HG03432 (cell line): Measurements from ENCODE around the gene TTI1.

ENCODE experiments used
- ATAC-seq: cut with Tn5 transposase; IDR thresholded peaks from one replicate; pipeline ENCODE4 v1.9.1; 2021; ENCODE audit warnings: mild to moderate bottlenecking, moderate library complexity; ENCODE audit not compliant: unreplicated experiment

The TTI1 gene

DNA sequence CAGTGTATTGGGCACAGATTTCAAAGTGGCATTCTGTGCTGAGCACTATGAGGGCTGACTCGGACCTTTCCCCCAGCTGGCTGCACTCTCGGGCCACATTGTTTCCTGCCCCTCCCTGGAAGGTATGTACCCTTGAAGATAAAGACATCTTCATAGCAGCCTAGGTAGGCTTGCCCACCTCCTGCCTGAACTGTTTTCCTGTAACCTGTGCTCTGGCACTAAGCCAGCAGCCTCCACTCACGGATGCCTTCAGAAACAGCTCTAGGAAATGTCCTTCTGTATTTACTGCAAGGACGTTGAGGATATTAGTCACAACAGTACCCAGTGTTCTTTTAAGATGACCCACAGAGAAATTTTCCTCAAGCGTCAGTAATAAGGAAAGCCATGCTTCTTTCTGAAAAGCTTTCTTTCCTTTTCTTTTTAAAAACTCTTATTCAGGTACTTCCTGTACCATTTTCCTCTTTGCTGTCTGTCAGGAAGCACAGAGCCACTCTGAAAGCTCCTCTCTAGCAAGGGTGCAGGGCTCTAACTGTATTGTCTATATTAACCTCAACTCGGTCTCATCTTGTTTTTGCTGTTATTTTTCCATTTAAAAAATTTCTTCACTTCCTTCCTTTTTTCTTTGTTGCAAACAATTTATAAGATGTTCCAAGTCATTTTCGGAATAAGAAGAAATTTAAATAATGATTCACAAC lies 43.5 kb downstream of the TTI1 start:
- ATAC-seq: no peak

DNA sequence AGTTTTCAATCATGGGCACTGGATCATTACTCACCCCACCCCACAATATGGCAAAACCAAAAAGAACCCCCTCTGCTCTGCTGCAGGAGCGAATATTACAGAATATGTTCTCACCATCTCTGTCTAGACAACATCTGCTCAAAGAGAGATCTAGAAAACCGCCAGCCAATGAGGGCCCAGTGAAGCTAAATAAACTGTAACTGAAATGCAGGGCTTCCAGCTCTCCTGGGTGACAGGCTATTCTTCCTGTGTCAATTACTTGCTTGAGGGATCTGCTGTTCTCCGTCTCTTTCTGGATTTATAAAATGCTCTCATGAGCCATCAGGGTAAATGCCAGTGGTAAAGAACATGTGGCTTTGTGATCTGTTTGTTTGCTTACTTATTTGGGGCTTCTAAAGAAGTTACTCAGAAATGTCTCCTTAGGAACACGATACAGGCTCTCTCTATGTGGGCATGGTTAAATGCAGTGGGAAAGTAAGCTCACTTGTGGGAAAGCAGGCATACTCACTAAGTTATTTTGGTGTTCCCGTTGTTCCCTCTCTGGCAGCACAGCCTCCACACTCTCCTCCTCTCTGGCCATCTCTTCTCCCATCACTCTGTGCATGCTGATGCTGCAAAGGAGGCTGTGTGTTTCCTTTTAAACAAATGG lies 44.8 kb downstream of the TTI1 start:
- ATAC-seq: no peak

DNA sequence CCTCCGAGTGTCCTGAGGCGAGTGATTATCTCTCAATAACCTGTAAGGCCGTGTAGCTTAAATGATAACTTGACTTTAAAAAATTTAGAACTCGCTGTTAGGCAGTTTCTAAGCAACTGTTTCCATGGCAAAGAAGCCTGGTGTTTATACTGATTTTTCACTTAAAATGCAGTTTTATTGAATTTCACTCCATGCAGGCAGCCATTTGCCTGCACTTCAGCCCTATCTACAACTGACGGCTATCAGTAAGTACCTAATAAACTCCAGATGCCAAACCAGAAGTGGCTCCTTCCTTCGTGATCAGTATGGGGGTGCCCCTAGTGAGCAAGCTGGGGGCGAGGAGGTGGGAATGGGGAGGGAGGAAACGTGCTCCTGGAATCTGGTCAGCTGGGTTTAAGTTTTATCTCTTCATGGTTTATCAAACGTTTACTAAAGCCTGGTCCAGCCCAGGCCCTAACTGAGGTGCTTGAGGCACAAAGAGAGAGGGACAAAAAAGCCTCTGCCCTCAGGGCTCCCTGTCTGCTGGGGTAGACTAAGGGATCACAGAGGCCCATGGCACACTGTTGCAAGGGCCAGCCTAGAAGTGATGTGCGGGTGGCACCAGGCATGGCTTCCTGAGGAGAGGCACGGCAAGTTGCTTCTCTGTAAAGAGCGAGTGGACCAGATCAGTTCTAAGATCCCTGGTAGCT lies 45.5 kb downstream of the TTI1 start:
- ATAC-seq: no peak

DNA sequence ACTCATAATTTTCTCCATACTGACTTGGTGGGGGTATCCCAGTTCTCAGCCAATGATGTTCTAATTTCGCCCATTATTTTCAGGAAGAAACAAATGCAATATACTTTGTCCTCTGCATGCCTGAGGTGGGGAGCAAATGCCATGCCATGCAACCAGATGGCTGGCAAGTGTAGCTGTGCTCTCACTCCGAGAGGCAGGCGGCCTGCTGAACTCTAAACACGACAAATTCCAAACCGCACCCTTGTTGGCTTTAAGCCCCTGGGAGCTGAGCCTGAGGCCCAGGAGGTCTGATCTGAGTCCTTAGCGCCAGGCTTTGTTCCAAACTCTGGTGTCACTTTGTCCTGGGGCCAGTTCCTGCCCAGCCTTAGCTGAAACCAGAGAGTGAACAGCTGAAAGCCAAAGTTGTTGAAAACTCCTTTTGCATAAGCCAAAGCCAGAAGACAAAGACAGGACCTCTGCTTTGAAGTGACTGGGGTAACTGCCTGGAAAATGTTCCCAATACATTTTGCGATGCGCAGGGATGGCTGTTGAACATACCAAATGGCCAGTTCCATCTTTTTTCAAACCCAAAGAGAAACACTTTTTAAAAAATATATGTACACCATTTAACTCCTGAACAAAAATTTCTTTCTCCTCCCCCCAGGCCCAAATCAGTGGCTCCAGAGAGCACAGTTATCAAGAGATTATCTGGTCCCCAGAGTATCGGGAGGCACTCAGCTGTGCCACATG lies 46.2 kb downstream of the TTI1 start:
- ATAC-seq: no peak

DNA sequence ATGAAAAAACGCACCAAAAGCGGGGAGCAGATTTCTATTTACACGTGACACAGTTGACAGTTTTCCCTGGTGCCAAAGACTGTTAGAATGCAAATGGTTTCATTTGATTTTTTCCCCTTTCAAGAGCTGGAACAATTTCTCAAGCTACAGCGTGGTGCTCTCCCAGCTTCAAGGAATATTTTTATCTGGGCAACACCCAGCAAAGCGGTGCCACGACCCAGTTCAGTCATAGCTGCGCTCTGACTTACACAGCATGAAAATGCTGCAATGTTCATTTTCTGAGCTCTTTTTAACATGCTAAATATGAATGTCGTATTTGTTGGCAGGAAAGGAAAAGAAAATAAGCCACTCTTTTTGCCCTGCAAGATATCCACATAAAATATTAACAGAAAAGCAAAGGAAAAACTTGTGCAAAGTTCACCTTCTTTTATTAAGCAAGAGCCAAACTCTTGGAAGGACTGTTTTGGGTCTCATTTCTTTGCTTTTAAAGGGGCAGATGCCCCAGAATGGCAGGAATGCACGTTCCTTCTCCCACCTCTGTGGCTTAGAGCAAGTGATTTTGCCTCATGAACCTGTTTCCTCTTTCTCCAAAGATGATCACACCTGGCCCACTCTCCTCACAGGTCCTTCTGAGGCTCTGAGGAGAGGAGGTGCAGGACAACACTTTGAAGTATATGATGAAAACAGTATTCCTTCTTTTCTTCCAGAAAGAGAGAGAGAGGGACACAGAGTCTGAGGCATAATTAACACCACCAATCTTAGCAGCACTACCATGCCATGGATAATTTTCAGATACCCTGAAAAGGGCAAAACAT lies 47.0 kb downstream of the TTI1 start:
- ATAC-seq: no peak

DNA sequence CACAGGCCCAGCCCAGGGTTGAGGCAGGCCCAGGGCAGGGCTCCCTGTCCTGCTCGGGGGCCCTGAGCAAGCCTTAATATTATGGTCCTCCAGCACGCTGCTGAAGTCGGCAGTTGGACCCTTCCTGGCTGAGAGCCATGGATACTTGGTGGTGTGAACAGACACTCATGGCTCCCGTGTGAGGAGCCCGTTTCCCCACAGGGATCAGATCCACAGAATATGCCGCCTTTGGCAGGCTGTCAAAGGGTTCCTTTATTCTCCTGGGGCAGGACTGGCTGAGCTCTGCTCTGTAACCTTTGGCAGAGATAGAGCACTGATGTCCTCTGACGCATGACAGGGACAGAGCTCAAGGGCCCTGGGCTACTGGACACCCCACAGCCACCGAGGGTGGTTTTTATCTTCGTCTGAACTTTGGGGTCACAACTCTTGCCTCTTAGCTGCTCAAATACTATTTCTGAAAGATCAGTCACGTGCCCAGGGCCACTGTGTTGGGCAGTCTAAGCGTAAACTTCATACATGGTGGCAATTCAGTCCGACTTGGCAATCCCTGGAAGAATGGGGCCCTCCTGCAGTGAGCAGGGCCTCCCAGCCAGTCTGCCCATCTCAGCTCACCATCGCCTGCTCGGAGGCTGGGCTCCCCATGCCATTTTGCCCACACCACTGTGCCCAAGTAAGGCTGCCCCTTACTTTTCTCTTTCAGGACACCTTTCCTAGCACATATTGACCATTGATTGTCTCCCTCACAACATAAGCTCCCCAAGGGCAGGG lies 49.1 kb downstream of the TTI1 start:
- no peak for ATAC-seq

DNA sequence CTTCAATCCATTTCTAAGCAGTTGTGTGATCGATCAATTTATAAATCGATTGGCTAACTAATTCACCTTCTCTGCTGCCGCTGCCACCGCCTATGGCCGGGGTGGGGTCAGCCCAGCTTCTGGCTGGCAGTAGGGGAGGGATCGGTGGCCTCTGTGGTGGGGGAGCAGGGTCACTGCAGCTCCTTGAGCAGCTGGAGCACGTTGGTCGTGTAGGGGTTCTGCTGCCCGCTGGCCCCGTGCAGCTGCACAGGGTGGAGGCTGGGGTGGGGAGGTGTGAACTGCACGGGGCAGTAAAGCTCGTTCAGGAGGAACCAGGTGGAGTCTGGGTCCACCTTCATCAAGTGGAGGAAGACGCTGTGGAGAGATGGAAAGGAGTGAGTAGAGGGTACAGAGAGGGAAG lies 50.0 kb downstream of the TTI1 start:
- no peak for ATAC-seq

DNA sequence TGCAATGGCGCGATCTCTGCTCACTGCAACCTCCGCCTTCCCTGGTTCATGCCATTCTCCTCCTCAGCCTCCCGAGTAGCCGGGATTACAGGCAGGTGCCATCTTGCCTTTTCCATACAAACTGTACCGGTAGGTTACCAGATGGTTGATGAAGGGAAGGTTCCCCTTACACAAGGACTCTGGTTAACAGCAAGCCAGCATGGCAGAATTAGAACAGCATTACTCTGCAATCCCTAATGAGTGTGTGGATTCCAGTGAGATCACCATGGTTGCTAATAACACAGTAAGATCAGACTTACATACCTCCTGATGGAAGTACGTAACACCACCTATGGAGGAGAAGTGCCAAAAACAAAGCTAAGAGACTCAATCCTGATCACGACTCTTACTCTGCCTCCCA lies 51.7 kb downstream of the TTI1 start:
- ATAC-seq: no peak

DNA sequence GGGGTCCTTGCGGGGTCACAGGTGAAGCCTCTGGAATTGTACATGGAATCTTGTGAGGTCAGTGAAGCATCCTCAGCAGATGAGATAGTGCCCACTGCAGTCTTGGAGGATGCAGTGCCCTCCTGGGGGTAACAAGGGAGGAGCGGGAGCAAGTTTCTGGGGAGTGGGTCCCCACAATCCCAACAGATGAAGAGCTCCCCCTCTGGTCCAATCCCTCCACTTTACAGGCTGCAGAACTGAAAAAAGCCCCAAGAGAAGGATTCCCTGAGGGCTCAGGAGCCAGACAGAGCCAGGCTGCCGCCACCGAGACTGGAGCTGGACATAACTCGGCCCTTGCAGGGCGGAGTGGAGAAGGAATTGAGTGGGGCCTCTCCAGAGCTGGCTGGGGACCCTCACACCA lies 52.4 kb downstream of the TTI1 start:
- ATAC-seq: no peak

DNA sequence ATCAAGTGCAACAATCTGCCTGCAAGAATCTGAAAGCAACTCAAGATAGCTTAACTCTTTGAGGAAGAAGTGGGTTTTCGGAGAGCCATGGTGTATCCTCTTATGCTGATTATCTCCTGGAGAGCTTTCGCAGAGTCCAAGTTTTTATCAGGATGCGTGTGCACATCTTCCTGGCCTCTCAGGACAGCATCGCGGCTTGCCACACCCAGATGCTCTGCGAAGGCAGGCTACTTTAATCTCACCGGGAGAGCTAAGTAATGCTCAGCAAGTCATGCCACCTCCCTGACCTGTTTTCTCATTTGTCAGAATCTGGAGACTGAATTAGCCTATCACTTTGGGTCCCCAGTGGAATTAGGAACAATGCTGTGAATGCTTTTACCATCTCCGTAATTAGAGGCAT lies 52.9 kb downstream of the TTI1 start:
- ATAC-seq: no peak

DNA sequence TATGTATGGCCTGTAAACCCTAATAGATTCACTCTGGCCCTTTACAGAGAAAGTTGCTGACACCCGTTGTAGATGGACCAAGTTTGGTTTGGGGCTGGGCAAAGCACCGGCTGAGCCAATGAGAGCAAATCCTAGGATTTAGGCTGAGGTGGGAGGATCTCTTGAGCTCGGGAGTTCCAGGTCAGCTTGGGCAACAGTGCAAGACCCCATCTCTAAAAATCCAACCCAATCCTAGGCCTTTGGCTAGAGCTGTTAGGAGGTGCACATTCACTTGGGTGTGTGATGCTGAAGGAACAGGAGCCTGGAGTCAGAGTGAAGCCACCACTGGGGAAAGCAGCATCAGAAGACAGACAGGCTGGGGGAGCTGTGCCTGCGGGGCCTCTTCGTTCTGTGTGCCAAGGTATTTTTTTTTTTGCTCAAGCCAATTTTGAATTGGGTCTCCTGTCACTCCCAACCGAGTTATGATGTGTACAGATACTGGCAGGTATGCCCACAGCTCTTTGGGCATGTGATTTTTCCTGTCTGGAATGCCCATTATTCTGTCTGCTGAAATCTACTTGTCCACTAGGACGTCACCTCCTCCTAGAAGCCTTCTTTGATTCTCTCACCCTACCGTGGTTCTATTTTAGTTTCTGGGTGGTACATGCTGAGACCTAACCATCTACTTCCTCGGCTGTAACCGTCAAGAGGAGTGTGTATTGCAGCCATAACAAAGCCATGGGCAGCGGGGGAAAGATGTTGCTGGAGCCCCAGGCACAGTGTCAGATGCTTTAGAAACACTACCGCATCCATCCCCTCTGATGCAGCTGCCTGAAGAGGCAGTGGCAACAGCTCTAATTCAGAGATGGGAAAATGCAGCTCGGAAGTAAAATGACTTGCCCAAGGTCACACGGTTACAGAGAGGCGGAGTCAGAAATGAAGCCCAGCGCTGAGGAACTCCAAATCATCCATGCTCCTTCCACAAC lies 54.0 kb downstream of the TTI1 start:
- ATAC-seq: no peak

DNA sequence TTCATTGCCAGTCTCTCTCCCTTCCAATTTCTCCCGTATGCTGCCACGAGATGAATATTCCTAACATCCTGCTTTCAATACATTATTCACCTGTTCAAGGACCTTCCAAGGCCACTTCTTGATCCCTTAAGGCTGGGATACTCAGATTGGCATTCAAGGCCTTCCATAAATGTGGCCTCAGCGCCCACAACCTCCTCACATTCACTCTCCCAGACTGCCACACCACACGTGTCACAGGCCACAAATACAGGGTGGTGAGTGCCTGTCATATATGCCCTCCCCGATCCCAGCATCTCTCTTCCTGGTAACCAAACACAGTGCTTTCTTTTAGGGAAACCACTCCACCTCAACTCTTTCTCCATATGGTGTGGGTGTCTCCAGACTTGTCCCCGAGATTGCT lies 55.5 kb downstream of the TTI1 start:
- ATAC-seq: no peak

DNA sequence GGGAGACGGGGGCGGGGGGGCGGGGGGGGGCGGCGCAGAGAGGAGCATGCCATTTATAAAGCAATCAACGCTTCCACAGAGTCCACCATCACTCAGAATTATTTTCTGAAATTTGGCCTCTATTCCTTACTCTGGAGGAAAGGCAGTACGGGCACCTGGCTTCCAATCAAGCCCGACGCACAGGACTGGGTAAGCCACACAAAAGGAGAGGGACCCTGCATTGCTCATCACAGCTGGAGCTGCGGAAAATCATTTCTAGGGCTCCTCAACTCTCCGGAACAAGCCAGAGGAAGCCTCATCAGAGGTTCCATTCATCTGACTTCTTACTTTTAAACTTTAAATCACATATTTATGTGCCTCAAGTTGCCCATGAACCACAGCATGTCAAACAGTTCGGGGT lies 55.9 kb downstream of the TTI1 start:
- ATAC-seq: no peak

DNA sequence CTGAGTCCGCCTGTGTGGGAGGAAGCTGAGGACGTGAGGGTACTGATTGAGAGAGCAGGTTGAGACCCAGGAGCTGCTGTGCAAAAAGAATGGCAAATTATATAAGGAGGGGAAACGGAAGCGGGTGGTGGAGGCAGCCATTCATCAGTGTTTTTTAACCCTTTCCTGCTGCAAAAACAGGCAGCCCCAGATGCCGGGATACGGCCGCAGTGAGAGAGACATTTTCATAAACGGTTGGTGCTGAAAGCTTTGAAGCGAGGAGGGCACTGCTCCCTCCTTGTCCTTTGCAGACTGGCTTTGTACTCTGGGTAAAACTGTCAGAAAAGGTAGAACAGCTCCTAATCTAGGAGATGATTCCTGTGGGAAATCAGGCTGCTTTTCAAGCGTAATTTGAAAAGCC lies 56.4 kb downstream of the TTI1 start:
- no peak for ATAC-seq

DNA sequence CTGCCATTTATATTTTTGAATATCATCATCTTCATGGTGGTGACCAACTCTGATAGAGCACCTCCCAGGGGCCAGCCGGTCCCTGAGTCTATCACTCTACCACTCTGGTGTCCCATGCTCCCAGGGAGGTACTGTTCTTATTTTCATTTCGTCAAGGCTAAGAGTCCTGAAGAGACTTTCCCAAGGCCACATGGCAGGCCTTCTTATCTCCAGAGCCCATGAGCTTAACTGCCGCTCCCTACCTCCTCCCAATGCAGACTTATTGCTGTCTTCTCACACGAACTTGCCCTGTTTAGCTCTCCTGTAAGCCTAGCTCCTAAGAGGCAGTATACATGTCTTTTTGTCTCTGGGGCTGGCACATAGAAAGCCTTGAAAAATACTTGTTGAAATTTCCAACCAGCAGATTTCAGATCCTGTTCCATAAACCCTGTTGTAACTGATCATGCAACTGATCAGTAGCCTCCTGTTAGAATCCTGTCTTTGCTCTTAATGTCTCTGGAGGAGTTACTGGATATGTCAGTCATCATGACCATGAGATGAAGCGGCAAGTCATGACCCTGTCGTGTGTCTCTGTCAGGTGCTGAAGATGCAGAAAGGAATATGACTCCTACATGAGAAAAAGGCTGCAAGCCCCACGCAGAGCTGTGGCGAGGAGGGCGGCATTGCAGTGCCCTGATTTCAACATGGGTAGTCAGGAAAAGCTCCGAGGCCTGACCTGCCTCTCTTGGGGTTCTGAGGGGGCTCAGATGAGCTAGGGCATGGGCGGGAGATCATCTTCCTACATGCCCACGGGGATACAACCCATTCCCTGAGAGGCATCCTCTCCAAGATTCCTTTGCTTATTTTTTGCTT lies 60.0 kb downstream of the TTI1 start:
- ATAC-seq: no peak

DNA sequence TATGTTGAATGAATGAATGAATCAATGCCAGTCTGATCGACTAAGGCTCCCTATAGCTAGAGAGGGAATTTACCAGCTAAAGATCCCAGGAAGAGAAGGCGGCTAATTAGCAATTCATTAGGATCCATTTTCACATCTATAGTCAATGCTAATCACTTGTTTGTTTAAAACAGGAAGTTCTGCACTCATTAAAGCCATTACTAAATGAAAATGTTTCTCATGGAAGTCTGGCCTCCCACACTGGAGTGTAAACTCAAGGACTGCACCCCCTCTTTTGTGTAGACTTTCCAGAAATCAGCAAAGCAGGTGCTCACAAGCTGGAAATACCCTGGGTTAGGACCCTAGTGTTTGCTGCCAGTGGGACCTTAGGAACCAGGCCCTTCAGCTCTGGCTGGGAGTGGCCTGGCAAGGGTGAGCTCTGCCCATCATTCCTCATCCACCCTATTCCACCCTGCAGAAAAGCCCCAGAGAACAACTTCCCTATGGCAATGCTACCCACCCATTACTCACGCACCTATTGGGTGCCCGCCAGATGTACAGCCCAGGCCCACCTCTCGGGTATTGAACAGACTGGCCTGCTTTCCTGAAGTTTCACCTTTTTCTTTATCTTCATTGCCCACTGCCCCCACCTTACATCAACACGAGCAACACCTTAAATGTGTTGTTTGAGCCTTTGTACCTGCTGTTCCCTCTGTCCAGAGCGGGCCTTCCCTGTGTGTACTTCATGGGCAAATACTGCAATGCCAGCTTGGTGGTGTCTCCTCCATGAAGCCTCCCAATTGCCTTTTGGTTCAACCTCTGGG lies 60.8 kb downstream of the TTI1 start:
- no peak for ATAC-seq

DNA sequence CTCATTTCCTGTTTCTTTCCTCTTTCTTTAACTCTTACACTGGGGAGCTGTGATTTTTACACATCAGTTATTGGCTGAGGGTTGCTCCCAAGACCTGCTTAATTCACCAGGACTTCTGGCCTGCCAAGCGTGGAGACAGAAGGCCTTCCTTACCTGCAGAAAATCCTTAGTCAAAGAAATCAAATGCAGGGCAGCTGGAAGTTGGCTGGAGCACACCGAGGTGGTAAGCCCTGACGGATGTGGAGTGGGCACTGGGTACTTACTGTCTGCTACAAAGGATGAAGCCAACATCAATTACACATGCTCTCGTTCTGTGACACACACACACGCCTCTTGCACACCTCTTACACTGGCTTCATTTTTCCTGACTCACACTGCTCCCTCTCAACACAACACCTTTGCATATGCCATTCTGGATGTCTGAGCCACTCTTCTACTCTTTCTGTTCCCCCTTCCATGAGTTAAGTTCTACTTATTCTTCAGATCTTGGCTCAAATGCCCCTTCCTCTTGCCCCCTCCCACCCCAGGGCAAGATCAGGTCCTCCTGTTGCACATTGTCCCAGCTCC lies 61.6 kb downstream of the TTI1 start:
- ATAC-seq: no peak
